ENCODE results near the gene ACKR2.
A peak's percentile ranks its signal among the peaks of the same experiment; 100 is the strongest.

The ACKR2 gene

GRCh38 chr3:42809202-42809601 is at the start of gene ACKR2:
Gene ACKR2, plus strand, starts transcription at chr3:42809445. Its CDS starts 55,058 bp downstream, at chr3:42864503.
- peaks cover 14% of the 10 kb centered on the region for H3K4me1 ChIP-seq (ENCODE audit: control insufficient read depth, insufficient read depth, low read length)
- H3K27me3 ChIP-seq (ENCODE audit: control insufficient read depth, insufficient read depth, low read length), result peaks cover 19% of the 10 kb centered on the region
- H3K9ac ChIP-seq (ENCODE audit: low read depth, low read length), result no peak within 1 kb of the TSS
- no peaks in the 10 kb centered on the region for H3K9me3 ChIP-seq (ENCODE audit: control insufficient read depth, insufficient read depth, low read length)
- no peak within 1 kb of the TSS for H3K4me3 ChIP-seq (ENCODE audit: low read depth, low read length)
- no peaks in the 10 kb centered on the region for H3K36me3 ChIP-seq (ENCODE audit: control insufficient read depth, insufficient read depth, low read length)
- H3K27ac ChIP-seq (ENCODE audit: low read depth, low read length), result no peak within 1 kb of the TSS

GRCh38 chr3:42762046-42762724 is 47.1 kb upstream of the ACKR2 start:
- Histone ChIP-seq H3K36me3 (ENCODE audit: control insufficient read depth, insufficient read depth, low read length) (no peaks in the 10 kb centered on the region), H3K27ac (ENCODE audit: low read depth, low read length) (no peak overlapping the region), H3K9ac (ENCODE audit: low read depth, low read length) (no peak overlapping the region), H3K9me3 (ENCODE audit: control insufficient read depth, insufficient read depth, low read length) (no peaks in the 10 kb centered on the region), H3K4me1 (ENCODE audit: control insufficient read depth, insufficient read depth, low read length) (peaks cover 8% of the 10 kb centered on the region), H3K27me3 (ENCODE audit: control insufficient read depth, insufficient read depth, low read length) (no peaks in the 10 kb centered on the region), H3K4me3 (ENCODE audit: low read depth, low read length) (no peak overlapping the region)

- Histone ChIP-seq H3K27me3 (ENCODE audit: control insufficient read depth, insufficient read depth, low read length) (no peaks in the 10 kb centered on the region), H3K4me1 (ENCODE audit: control insufficient read depth, insufficient read depth, low read length) (peaks cover 8% of the 10 kb centered on the region), H3K9ac (ENCODE audit: low read depth, low read length) (no peak overlapping the region), H3K27ac (ENCODE audit: low read depth, low read length) (no peak overlapping the region), H3K9me3 (ENCODE audit: control insufficient read depth, insufficient read depth, low read length) (no peaks in the 10 kb centered on the region), H3K4me3 (ENCODE audit: low read depth, low read length) (no peak overlapping the region), H3K36me3 (ENCODE audit: control insufficient read depth, insufficient read depth, low read length) (no peaks in the 10 kb centered on the region)
Measured at GRCh38 chr3:42763021-42763420, 46.2 kb upstream of the ACKR2 start.

- Histone ChIP-seq H3K4me3 (ENCODE audit: low read depth, low read length) (no peak overlapping the region), H3K36me3 (ENCODE audit: control insufficient read depth, insufficient read depth, low read length) (no peaks in the 10 kb centered on the region), H3K27ac (ENCODE audit: low read depth, low read length) (no peak overlapping the region), H3K9me3 (ENCODE audit: control insufficient read depth, insufficient read depth, low read length) (no peaks in the 10 kb centered on the region), H3K27me3 (ENCODE audit: control insufficient read depth, insufficient read depth, low read length) (no peaks in the 10 kb centered on the region), H3K9ac (ENCODE audit: low read depth, low read length) (no peak overlapping the region), H3K4me1 (ENCODE audit: control insufficient read depth, insufficient read depth, low read length) (peaks cover 8% of the 10 kb centered on the region)
Measured at GRCh38 chr3:42764115-42764514, 45.1 kb upstream of the ACKR2 start.

GRCh38 chr3:42764561-42765295 is 44.5 kb upstream of the ACKR2 start:
- Histone ChIP-seq H3K9ac (ENCODE audit: low read depth, low read length) (no peak overlapping the region), H3K4me1 (ENCODE audit: control insufficient read depth, insufficient read depth, low read length) (peaks cover 8% of the 10 kb centered on the region), H3K27ac (ENCODE audit: low read depth, low read length) (no peak overlapping the region), H3K27me3 (ENCODE audit: control insufficient read depth, insufficient read depth, low read length) (no peaks in the 10 kb centered on the region), H3K36me3 (ENCODE audit: control insufficient read depth, insufficient read depth, low read length) (no peaks in the 10 kb centered on the region), H3K9me3 (ENCODE audit: control insufficient read depth, insufficient read depth, low read length) (no peaks in the 10 kb centered on the region), H3K4me3 (ENCODE audit: low read depth, low read length) (no peak overlapping the region)

GRCh38 chr3:42769477-42770131 is 39.6 kb upstream of the ACKR2 start:
- Histone ChIP-seq H3K9ac (ENCODE audit: low read depth, low read length) (no peak overlapping the region), H3K4me3 (ENCODE audit: low read depth, low read length) (no peak overlapping the region), H3K36me3 (ENCODE audit: control insufficient read depth, insufficient read depth, low read length) (no peaks in the 10 kb centered on the region), H3K27me3 (ENCODE audit: control insufficient read depth, insufficient read depth, low read length) (peaks cover 14% of the 10 kb centered on the region; the same call in 1 of the 2 replicates), H3K9me3 (ENCODE audit: control insufficient read depth, insufficient read depth, low read length) (no peaks in the 10 kb centered on the region), H3K27ac (ENCODE audit: low read depth, low read length) (no peak overlapping the region), H3K4me1 (ENCODE audit: control insufficient read depth, insufficient read depth, low read length) (peaks cover 5% of the 10 kb centered on the region; the same call in 1 of the 2 replicates)

- Histone ChIP-seq H3K4me1 (ENCODE audit: control insufficient read depth, insufficient read depth, low read length) (no peaks in the 10 kb centered on the region), H3K4me3 (ENCODE audit: low read depth, low read length) (no peak overlapping the region), H3K9me3 (ENCODE audit: control insufficient read depth, insufficient read depth, low read length) (no peaks in the 10 kb centered on the region), H3K9ac (ENCODE audit: low read depth, low read length) (no peak overlapping the region), H3K27ac (ENCODE audit: low read depth, low read length) (no peak overlapping the region), H3K36me3 (ENCODE audit: control insufficient read depth, insufficient read depth, low read length) (no peaks in the 10 kb centered on the region), H3K27me3 (ENCODE audit: control insufficient read depth, insufficient read depth, low read length) (peaks cover 14% of the 10 kb centered on the region; the same call in 1 of the 2 replicates)
Measured at GRCh38 chr3:42771271-42771670, 38.0 kb upstream of the ACKR2 start.

- Histone ChIP-seq H3K27me3 (ENCODE audit: control insufficient read depth, insufficient read depth, low read length) (peaks cover 14% of the 10 kb centered on the region; the same call in 1 of the 2 replicates), H3K9me3 (ENCODE audit: control insufficient read depth, insufficient read depth, low read length) (no peaks in the 10 kb centered on the region), H3K4me3 (ENCODE audit: low read depth, low read length) (peak within 1 kb of the TSS; percentile 79), H3K36me3 (ENCODE audit: control insufficient read depth, insufficient read depth, low read length) (no peaks in the 10 kb centered on the region), H3K9ac (ENCODE audit: low read depth, low read length) (no peak within 1 kb of the TSS), H3K27ac (ENCODE audit: low read depth, low read length) (peak within 1 kb of the TSS; percentile 35), H3K4me1 (ENCODE audit: control insufficient read depth, insufficient read depth, low read length) (no peaks in the 10 kb centered on the region)
Measured at GRCh38 chr3:42772670-42773408, 36.4 kb upstream of the ACKR2 start, which contains the start of gene CCDC13. Gene CCDC13, minus strand, starts transcription at chr3:42773253. Its CDS starts 14,908 bp downstream, at chr3:42758345.

GRCh38 chr3:42773409-42773751 is 35.9 kb upstream of the ACKR2 start:
- Histone ChIP-seq H3K4me1 (ENCODE audit: control insufficient read depth, insufficient read depth, low read length) (no peaks in the 10 kb centered on the region), H3K4me3 (ENCODE audit: low read depth, low read length) (peak overlapping the region; percentile 79), H3K27me3 (ENCODE audit: control insufficient read depth, insufficient read depth, low read length) (peaks cover 14% of the 10 kb centered on the region; the same call in 1 of the 2 replicates), H3K36me3 (ENCODE audit: control insufficient read depth, insufficient read depth, low read length) (no peaks in the 10 kb centered on the region), H3K9ac (ENCODE audit: low read depth, low read length) (no peak overlapping the region), H3K9me3 (ENCODE audit: control insufficient read depth, insufficient read depth, low read length) (no peaks in the 10 kb centered on the region), H3K27ac (ENCODE audit: low read depth, low read length) (peak overlapping the region; percentile 35)

GRCh38 chr3:42778644-42779043 is 30.6 kb upstream of the ACKR2 start:
- Histone ChIP-seq H3K9me3 (ENCODE audit: control insufficient read depth, insufficient read depth, low read length) (no peaks in the 10 kb centered on the region), H3K4me3 (ENCODE audit: low read depth, low read length) (no peak overlapping the region), H3K4me1 (ENCODE audit: control insufficient read depth, insufficient read depth, low read length) (peaks cover 4% of the 10 kb centered on the region; the same call in 1 of the 2 replicates), H3K27ac (ENCODE audit: low read depth, low read length) (no peak overlapping the region), H3K36me3 (ENCODE audit: control insufficient read depth, insufficient read depth, low read length) (peaks cover 9% of the 10 kb centered on the region), H3K27me3 (ENCODE audit: control insufficient read depth, insufficient read depth, low read length) (no peaks in the 10 kb centered on the region), H3K9ac (ENCODE audit: low read depth, low read length) (no peak overlapping the region)
